OCI-LY3 (cell line): ENCODE measurements around the gene FSHR.

ENCODE experiments used
- CTCF ChIP-seq: fragments of 200-600, 300-600 bp; sonication (generic); IDR thresholded peaks from 2 replicates; pipeline ENCODE4 v1.5.1; 2014; ENCODE audit warnings: antibody characterized with exemption, low read length, low read depth
- EZH2phosphoT487 ChIP-seq: fragments of 200-600 bp; shearing (Covaris generic); IDR thresholded peaks from 2 replicates; pipeline ENCODE4 v1.6.1; 2018; ENCODE audit warnings: antibody characterized with exemption, mixed run types, low read depth

DNA sequence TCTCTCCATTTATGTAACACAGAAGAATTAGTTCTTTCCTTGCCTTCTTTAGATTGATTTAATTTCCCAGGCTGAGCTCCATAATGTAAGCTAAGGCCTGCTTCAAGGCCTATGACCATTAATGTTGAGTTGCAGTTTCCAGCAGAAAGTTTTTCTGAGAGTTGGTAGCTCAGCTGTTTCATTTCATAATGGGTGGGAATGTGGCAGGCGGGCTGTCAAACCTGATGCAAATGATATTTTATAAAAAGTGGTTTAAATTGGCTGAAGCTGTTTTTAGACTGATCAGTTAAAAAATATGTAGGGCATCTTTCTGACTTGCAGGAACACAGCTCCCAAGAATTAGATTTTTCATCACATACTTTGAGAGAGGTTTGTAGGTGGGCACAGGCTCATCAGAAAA lies 40.4 kb upstream of the FSHR start:
- TF ChIP-seq EZH2phosphoT487 (no peak), CTCF (no peak)
